ENCODE results near the gene CIZ1. TPM values are rescaled to one million over a fixed set of nuclear protein-coding genes. Genes with fewer than 3 reads are reported as not detected.

CIZ1 gene
- total RNA-seq, 1 donor from 2014 or later, result 174 TPM

DNA sequence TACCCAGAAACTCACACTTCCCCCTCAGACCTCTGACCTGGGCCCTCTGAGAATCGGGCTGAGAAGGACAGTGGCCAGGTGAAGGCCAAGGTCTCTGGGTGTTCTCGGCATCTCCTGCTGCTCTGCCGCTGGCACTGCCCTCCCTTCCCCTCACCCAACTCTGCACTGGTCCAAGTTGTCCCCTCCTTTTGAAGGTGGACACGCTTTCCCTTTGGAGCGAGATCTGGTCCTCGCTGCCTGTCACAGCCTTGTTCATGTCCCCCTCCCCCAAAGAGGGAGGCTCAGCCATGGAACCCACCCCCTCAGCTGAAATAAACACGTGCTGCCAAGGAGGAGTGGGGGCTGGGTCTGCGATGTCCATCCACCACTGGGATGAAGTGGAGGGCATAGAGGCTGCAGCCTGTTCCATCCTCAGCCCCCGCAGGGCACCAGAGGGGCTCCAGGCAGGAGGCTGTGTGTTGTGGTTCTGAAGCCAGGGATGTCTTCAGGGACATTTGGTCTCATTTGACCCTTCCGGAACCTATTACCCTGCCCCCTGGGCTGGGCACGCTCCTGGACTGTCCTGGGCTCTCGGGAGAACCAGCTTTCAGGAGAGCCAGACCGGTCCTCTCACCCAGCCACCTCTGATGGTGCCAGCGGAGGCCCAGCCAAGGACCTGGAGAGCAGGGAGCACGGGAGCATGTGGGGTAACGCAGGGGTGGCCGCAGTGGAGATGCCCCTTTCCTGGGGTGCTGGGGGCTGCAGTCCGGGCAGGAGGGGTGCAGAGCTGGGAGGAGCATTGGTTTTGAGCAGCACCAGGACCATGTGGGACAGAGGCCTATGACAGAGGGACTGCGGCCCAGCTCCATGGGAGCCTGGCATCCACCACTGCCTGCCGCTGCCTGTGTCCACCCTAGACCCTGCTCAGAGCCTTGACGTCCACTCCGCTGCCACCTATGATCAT lies 46.9 kb downstream of the CIZ1 start:
- TF ChIP-seq, protein P1, sequence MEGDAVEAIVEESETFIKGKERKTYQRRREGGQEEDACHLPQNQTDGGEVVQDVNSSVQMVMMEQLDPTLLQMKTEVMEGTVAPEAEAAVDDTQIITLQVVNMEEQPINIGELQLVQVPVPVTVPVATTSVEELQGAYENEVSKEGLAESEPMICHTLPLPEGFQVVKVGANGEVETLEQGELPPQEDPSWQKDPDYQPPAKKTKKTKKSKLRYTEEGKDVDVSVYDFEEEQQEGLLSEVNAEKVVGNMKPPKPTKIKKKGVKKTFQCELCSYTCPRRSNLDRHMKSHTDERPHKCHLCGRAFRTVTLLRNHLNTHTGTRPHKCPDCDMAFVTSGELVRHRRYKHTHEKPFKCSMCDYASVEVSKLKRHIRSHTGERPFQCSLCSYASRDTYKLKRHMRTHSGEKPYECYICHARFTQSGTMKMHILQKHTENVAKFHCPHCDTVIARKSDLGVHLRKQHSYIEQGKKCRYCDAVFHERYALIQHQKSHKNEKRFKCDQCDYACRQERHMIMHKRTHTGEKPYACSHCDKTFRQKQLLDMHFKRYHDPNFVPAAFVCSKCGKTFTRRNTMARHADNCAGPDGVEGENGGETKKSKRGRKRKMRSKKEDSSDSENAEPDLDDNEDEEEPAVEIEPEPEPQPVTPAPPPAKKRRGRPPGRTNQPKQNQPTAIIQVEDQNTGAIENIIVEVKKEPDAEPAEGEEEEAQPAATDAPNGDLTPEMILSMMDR (IDR thresholded peaks at IDR 0.05; ENCODE audit: partially characterized antibody, unreplicated experiment), result no peak
- no peaks in the 10 kb centered on the region for H3K36me3 Mint-ChIP-seq (ENCODE audit: unreplicated experiment)
- peaks cover 14% of the 10 kb centered on the region for H3K9me3 Mint-ChIP-seq (ENCODE audit: unreplicated experiment)
- H3K27ac Mint-ChIP-seq (ENCODE audit: unreplicated experiment), result no peak overlapping the region
- H3K4me3 Mint-ChIP-seq (ENCODE audit: unreplicated experiment), result no peak overlapping the region
- H3K27me3 Mint-ChIP-seq (ENCODE audit: unreplicated experiment), result peaks cover 5% of the 10 kb centered on the region
- peaks cover 6% of the 10 kb centered on the region for H3K4me1 Mint-ChIP-seq (ENCODE audit: low read depth, unreplicated experiment)
- peak; percentile 8 for DNase-seq

DNA sequence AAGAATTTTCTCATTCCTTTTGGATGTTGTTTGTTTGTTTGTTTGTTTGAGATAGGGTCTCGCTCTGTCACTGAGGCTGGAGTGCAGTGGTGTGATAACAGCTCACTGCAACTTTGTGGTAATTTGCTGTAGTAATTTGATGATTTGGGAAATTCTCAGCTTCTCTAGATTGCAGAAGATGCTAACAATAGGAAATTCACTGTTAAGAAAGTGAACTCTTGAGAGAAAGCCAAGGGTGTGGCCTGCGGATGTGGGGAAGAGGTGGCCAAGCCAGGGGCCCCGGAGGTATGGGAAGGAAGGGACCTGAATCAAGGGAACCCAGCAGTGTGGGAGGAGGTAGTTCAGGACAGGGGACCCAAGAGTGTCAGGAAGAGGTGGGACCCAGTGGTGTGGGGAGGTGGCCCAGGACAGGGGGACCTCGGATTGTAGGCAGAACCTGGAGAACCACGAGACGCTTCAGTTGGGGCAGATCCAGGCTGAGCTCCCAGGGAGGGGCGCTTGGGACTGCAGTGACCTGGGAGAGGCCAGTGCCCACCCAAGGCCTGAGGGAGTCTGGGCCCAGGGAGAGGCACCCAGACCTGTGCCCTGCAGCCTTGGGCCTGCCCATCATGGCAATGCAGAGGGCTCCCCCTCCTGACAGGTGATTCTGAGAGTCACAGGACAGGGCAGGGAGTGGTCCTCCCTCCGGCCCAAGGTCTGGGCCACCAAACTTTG lies 47.7 kb downstream of the CIZ1 start:
- TF ChIP-seq, protein P1 (IDR thresholded peaks at IDR 0.05; ENCODE audit: partially characterized antibody, unreplicated experiment), result no peak
- no peak overlapping the region for H3K27ac Mint-ChIP-seq (ENCODE audit: unreplicated experiment)
- H3K27me3 Mint-ChIP-seq (ENCODE audit: unreplicated experiment), result peaks cover 5% of the 10 kb centered on the region
- no peak overlapping the region for H3K4me3 Mint-ChIP-seq (ENCODE audit: unreplicated experiment)
- H3K4me1 Mint-ChIP-seq (ENCODE audit: low read depth, unreplicated experiment), result peaks cover 6% of the 10 kb centered on the region
- peaks cover 14% of the 10 kb centered on the region for H3K9me3 Mint-ChIP-seq (ENCODE audit: unreplicated experiment)
- no peaks in the 10 kb centered on the region for H3K36me3 Mint-ChIP-seq (ENCODE audit: unreplicated experiment)
- DNase-seq, result peak; percentile 5

DNA sequence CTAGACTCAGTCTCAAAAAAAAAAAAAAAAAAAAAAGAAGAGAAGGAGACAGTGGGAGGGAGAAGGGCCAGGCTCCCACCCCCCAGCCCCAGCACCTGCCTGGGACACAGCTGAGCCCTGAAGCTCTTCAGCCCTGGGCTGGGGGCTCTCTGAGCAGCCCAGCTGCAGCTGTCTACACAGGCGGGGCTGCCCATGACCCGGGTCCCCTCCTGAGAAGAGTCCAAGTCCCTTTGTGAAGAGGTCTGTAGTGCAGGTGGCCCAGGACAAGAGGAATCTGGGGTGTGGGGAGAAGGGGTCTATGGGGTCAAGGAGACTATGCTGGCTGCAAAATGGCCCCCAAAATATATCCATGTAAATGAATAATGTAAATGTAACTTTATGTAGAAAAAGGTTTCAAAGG lies 48.8 kb downstream of the CIZ1 start:
- no peak overlapping the region for H3K27ac Mint-ChIP-seq (ENCODE audit: unreplicated experiment)
- peaks cover 5% of the 10 kb centered on the region for H3K27me3 Mint-ChIP-seq (ENCODE audit: unreplicated experiment)
- H3K36me3 Mint-ChIP-seq (ENCODE audit: unreplicated experiment), result no peaks in the 10 kb centered on the region
- DNase-seq, result peak; percentile 1
- TF ChIP-seq, protein P1 (IDR thresholded peaks at IDR 0.05; ENCODE audit: partially characterized antibody, unreplicated experiment), result no peak
- peaks cover 12% of the 10 kb centered on the region for H3K4me1 Mint-ChIP-seq (ENCODE audit: low read depth, unreplicated experiment)
- peaks cover 14% of the 10 kb centered on the region for H3K9me3 Mint-ChIP-seq (ENCODE audit: unreplicated experiment)
- H3K4me3 Mint-ChIP-seq (ENCODE audit: unreplicated experiment), result no peak overlapping the region

DNA sequence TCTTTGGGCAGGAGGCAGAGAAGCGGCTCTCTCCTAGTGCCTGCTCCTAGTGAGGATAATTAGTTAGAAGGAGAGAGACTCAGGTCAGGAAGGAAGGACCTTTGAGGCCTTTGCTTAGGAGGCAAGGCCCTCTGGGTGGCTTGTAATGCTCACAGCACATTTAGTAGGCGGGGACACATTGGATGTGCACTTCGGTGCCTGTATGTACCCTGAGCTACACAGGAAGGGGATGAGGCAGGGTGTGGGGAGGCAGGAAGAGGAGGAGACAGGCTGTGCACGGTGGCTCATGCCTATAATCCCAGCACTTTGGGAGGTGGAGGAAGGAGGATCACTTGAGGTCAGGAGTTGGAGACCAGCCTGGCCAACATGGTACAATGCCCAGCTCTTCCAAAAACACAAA lies 49.3 kb downstream of the CIZ1 start:
- TF ChIP-seq, protein P1 (IDR thresholded peaks at IDR 0.05; ENCODE audit: partially characterized antibody, unreplicated experiment), result no peak
- Mint-ChIP-seq H3K4me1 (ENCODE audit: low read depth, unreplicated experiment) (peaks cover 15% of the 10 kb centered on the region), H3K4me3 (ENCODE audit: unreplicated experiment) (no peak overlapping the region), H3K27ac (ENCODE audit: unreplicated experiment) (no peak overlapping the region), H3K9me3 (ENCODE audit: unreplicated experiment) (peaks cover 11% of the 10 kb centered on the region), H3K36me3 (ENCODE audit: unreplicated experiment) (no peaks in the 10 kb centered on the region), H3K27me3 (ENCODE audit: unreplicated experiment) (peaks cover 2% of the 10 kb centered on the region)
- peak; percentile 5 for DNase-seq
